22Rv1 (cell line): ENCODE data around the gene KAT2A.

ENCODE experiments used
- H3K27ac ChIP-seq: fragments of 450-650 bp; 2 replicates; pipeline ENCODE4 v1.5.1; 2017
- CTCF ChIP-seq: fragments of 450-650 bp; IDR thresholded peaks from 2 replicates; pipeline ENCODE4 v1.5.1; 2017; ENCODE audit warnings: mild to moderate bottlenecking
- ZFX ChIP-seq: fragments of 450-650 bp; IDR thresholded peaks from 2 replicates; pipeline ENCODE4 v1.6.1; 2017; ENCODE audit warnings: antibody characterized with exemption, borderline replicate concordance

The KAT2A gene

DNA sequence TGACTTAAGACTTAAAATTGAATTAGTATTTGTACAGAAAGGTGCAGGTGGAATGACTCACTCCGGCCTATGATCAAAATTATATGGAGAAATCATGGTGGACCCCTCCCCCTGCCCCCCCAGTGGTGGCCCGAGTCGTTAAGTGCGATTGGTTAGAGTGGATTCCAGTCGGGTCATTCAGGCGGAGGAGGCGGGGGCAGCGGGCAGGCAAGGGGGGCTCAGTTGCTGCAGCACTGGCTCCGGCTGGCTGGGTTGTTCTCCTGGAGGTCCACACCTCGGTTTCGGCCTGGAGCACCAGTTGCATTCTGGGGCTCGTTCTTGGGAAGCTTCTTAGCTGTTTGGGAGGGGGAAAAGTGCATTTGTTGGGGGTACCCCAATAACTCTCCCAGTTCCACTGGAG, 4.4 kb upstream of the KAT2A start:
- TF ChIP-seq ZFX (no peak), CTCF (no peak)
- H3K27ac ChIP-seq = no peak overlapping the region

DNA sequence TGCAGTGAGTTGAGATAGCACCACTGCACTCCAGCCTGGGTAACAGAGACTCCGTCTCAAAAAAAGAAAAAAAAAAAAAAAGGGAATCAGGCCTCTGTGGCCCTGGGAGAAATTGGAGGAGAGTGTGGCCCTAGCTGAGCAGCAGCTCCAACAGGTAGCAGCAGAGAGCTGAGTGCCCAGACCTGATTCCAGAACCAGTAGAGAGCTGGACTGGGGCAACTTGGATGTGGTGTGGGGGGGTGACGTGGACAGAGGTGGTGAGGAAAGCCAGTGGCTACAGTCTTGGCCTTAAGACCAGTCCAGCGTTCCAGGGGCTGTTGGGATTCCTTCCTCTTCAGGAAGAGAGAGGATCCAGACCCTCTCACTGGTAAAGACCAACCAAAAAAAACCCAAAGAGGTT, 3.1 kb upstream of the KAT2A start:
- no peak overlapping the region for H3K27ac ChIP-seq
- TF ChIP-seq CTCF (no peak), ZFX (no peak)

DNA sequence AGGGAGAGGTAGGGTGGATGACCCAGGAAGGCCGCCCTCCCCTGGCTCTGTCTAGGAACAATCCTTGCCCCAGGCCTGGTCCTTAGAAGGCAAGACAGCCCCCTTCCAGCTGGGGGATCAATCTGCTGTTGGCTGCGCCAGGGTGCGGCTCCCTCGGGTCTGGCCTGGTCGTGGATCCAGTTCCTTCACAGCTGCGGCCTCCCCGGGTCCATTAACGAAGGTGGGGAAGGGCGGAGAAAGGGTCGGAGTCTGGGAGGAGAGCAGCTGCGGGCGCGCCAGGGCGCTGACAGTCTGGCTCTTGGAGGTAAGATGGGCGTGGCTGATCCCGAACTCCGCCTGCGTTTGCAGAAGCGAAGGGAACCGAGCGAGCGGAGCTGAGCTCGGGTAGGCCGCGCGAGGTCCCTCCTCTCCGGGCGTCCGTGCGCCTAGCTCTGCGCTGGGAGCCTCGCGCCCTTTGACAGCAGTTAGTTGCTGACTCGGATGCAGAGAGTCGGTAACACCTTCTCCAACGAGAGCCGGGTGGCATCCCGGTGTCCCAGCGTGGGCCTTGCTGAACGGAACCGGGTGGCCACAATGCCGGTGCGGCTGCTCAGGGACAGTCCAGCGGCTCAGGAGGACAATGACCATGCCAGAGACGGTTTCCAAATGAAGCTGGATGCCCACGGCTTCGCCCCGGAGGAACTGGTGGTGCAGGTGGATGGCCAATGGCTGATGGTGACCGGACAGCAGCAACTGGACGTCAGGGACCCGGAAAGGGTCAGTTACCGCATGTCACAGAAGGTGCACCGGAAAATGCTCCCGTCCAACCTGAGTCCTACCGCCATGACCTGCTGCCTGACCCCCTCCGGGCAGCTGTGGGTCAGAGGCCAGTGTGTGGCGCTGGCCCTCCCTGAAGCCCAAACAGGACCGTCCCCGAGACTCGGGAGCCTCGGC, 1.5 kb upstream of the KAT2A start, which contains the start of gene HSPB9:
Gene HSPB9, plus strand, starts transcription at position 434 of the 933 bp plus-strand sequence. Its CDS starts 47 bp downstream, at position 481.
- TF ChIP-seq CTCF (no peak), ZFX (no peak)
- peak within 1 kb of the TSS; percentile 77 for H3K27ac ChIP-seq

DNA sequence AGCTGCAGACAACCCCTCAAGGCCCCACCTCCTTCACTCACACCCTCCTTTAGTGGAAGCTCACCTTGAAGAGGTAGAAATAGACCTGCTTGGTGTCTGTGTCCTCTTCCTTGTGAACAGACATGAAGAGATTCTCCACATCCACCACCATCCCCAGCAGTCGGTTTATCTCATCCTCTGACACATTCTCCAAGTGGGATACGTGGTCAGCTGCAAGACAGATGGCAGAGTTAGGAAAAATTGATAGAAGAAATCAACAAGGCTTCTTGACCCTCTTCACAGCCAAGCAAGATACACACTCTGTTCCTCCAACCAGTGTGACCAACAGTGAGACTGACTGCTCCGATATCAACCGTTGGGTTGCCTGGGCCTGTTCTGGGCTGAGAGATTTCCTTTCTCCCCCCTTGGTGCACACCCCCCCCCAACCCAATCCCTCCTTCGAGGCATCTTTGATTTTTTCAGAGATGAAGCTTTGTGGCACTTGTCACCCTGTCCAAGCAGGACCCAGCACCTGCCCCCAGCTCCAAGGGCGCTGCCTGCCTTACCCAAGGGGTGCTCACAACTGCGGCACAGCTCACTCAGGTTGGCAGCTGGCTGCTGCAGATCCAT, 902 bp downstream of the KAT2A start:
- peak overlapping the region; percentile 77 for H3K27ac ChIP-seq
- TF ChIP-seq ZFX (no peak), CTCF (no peak)

DNA sequence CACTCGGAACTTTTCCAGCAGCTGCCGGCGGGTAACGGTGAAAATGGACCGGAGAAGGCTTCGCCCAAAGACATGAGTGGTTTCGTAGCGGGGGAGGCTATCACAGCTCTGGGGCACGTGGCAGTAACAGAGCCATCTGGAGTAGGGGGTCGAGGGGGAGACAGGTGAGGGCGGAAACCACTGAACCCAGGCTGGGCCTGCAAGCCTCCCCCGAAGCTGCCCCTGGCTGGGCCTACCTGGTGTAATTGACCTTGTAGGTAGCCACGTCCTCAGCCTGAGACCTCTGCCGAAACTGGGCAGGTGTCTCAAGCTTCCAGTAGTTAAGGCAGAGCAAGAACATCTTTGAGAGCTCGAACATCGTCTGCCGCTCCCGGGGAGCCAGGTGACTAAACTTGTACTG, 1.9 kb downstream of the KAT2A start:
- no peak for TF ChIP-seq CTCF
- TF ChIP-seq ZFX = no peak
- peak overlapping the region; percentile 77 for H3K27ac ChIP-seq

DNA sequence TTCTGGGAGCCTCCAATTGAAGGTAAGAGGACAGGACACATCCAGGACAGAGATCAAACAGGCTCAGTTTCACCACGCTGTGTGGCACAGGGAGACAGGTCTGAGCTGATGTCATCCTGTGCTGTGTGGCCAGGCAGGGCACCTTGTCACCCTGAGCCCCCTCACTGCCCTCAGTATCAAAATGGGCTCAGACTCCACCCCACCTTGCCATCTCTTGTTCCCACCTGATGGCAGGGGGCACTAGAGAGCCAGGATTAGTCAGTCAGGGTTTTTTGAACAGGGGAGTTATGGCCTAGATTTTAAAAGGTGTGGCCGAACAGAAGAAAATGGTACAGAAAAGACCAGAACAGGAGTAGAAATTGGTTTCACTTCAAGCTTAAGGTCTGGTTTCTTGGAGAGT, 2.6 kb downstream of the KAT2A start:
- H3K27ac ChIP-seq = peak overlapping the region; percentile 77
- TF ChIP-seq CTCF (peak; percentile 59), ZFX (no peak)

DNA sequence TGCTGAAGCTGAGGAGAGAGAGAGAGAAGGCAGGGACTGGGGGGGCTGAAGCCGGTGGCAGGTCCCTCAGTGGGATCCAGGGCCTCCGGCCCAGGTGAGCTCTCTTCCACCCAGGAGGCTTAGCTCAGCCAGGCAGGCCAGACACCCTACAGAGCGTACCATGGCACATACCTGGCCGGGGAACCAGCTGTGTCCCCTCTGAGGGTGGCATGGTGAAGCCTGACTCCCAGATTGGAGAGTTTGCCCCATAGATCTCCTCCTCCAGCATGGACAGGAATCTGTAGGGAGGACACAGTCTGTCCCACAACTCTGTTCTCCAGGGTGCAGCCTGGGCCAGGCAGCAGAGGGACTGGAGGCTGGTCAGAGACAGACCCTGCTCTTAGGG, 3.0 kb downstream of the KAT2A start:
- TF ChIP-seq ZFX = no peak
- no peak for TF ChIP-seq CTCF
- H3K27ac ChIP-seq = peak overlapping the region; percentile 77
